PC-3 (cell line): ENCODE data around the gene KRT86. TPM values are rescaled to one million over a fixed set of nuclear protein-coding genes. Genes with fewer than 3 reads are reported as not detected.

ENCODE experiments used
- ATAC-seq: fragments of 200-7000 bp; cut with Tn5 transposase; 2 replicates; pipeline ENCODE4 v1.9.1; 2020; ENCODE audit warnings: mild to moderate bottlenecking, moderate library complexity
- BruUV-seq: library from RNA; stranded (reverse); fragments of 400-500 nt; replicated peaks from 2 replicates; lab custom pipeline; 2021; lab: Mats Ljungman, UMichigan
- CTCF ChIA-PET: fragments of 300-600 bp; sonication (Branson Sonifier 250); formaldehyde crosslinking; loops from one replicate; lab custom pipeline; 2022; ENCODE audit warnings: antibody characterized with exemption; lab: Charles Lee
- POLR2A ChIA-PET: fragments of 300-600 bp; sonication (Branson Sonifier 250); formaldehyde crosslinking; loops from one replicate; lab custom pipeline; 2022; ENCODE audit warnings: antibody characterized with exemption; ENCODE audit not compliant: unreplicated experiment; lab: Charles Lee
- DNase-seq: peaks from one replicate; pipeline ENCODE4 v3.0.0-alpha.2; 2015
- H2AFZ ChIP-seq: fragments of 300-600 bp; sonication (generic); 2 replicates; pipeline ENCODE4 v1.6.0; 2016; ENCODE audit warnings: antibody characterized with exemption, low read length
- H3F3A ChIP-seq: fragments of 300-600 bp; sonication (generic); one replicate; pipeline ENCODE4 v1.6.0; 2017; ENCODE audit warnings: antibody characterized with exemption, low read length, control low read depth, mild to moderate bottlenecking; ENCODE audit not compliant: unreplicated experiment
- H3K27ac ChIP-seq: fragments of 300-600 bp; sonication (generic); 2 replicates; pipeline ENCODE4 v1.5.1; 2016; ENCODE audit warnings: mild to moderate bottlenecking, low read length
- H3K27me3 ChIP-seq: fragments of 300-600 bp; sonication (generic); 2 replicates; pipeline ENCODE4 v1.6.1; 2016; ENCODE audit warnings: low read length, mixed read lengths
- H3K36me3 ChIP-seq: fragments of 300-600 bp; sonication (generic); 2 replicates; pipeline ENCODE4 v1.6.1; 2016; ENCODE audit warnings: low read depth, mixed run types, low read length, mixed read lengths
- H3K4me1 ChIP-seq: fragments of 300-600 bp; sonication (generic); 2 replicates; pipeline ENCODE4 v1.5.1; 2016; ENCODE audit warnings: low read length; ENCODE audit not compliant: insufficient read depth
- H3K4me2 ChIP-seq: fragments of 300-600 bp; sonication (generic); 2 replicates; pipeline ENCODE4 v1.6.0; 2016; ENCODE audit warnings: low read length
- H3K4me3 ChIP-seq: fragments of 300-600 bp; sonication (generic); 2 replicates; pipeline ENCODE4 v1.5.1; 2016; ENCODE audit warnings: mild to moderate bottlenecking, low read length, mixed read lengths
- H3K79me2 ChIP-seq: fragments of 300-600 bp; sonication (generic); 2 replicates; pipeline ENCODE4 v1.6.1; 2017; ENCODE audit warnings: low read length, mixed read lengths
- H3K9ac ChIP-seq: fragments of 300-600 bp; sonication (generic); 2 replicates; pipeline ENCODE4 v1.6.0; 2016; ENCODE audit warnings: mild to moderate bottlenecking, low read length
- H3K9me2 ChIP-seq: fragments of 300-600 bp; sonication (generic); replicated peaks from 2 replicates; pipeline ENCODE4 v1.6.1; 2016; ENCODE audit warnings: mixed run types, low read length, mixed read lengths
- H3K9me3 ChIP-seq: fragments of 300-600 bp; sonication (generic); 2 replicates; pipeline ENCODE4 v1.6.1; 2016; ENCODE audit warnings: low read length, mixed read lengths
- H4K20me1 ChIP-seq: fragments of 300-600 bp; sonication (generic); 2 replicates; pipeline ENCODE4 v1.6.1; 2016; ENCODE audit warnings: low read length, mixed read lengths
- EZH2 ChIP-seq: fragments of 300-600 bp; sonication (generic); IDR thresholded peaks from one replicate; pipeline ENCODE4 v1.6.1; 2017; ENCODE audit warnings: antibody characterized with exemption, mild to moderate bottlenecking, low read length; ENCODE audit not compliant: unreplicated experiment
- EZH2phosphoT487 ChIP-seq: fragments of 300-600 bp; sonication (generic); IDR thresholded peaks from 2 replicates; pipeline ENCODE4 v1.6.1; 2018; ENCODE audit warnings: mild to moderate bottlenecking, antibody characterized with exemption, low read length, borderline replicate concordance
- intact Hi-C: fragments of 100-400 bp; cut with micrococcal nuclease; formaldehyde crosslinking; loops from 2 replicates; pipeline ENCODE4 v1.9.0; 2023
- total RNA-seq: library from RNA; depleted of rRNA; stranded (reverse); fragments of >200 nt; gene quantifications from 2 replicates; pipeline ENCODE4 v1.2.3, GENCODE V29; 2014; rRNA removed
- TF ChIP-seq, protein P1 (sequence below): fragments of 300-600 bp; sonication (generic); conservative IDR thresholded peaks from 2 replicates; pipeline ENCODE4 v1.5.1; 2017; ENCODE audit warnings: antibody characterized with exemption, low read depth, mild to moderate bottlenecking, low read length

Gene KRT86
- total RNA-seq, 1 experiment from 2014 or later, result 1.2 TPM

DNA sequence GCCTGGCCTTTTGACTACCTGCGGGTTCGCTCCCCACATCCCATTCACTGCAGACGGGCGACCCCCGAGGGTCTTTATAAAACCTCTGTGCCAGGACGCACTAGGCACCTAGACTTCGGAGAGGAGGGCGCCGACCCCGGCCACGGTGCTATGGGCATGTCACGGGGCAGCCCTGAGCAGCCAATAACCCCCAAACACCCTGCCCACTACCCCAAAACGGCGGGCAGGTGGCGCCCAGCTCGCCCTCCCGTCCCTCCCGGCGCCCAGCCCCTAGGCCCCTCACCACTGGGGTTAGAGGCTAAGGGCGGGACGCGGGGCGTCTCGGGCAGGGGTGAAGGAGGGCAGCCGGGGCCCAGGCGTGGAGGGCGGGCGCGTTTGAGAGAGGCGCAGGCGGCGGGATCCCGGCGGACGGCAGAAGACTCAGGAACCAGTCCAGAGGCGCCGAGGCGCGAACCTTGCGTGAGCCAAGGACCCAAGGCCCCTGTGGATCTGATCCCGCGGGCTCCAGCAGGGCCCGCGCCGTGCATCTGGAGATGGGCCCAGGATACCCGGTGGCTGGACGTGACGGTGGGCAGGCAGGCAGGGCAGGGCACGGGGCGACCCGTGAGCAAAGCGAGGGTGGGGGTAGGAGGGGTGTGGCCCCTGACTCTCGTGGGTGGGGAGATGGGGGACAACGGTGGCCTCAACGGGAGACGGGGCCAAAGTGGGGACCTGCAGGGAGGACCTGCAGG lies 81.8 kb downstream of the KRT86 start:
- intact Hi-C loops, result no loop called here
- no peak overlapping the region for H3K27ac ChIP-seq
- no peak overlapping the region for H3K9ac ChIP-seq
- BruUV-seq, result no TSS peak
- no peaks in the 10 kb centered on the region for H3K79me2 ChIP-seq
- ChIA-PET CTCF (no interaction called here), POLR2A (no interaction called here)
- peaks cover 3% of the 10 kb centered on the region; the same call in 1 of the 2 replicates for H3K4me1 ChIP-seq
- H3K36me3 ChIP-seq, result no peaks in the 10 kb centered on the region
- H3K4me2 ChIP-seq, result no peak overlapping the region
- DNase-seq, result no peak
- H3K9me2 ChIP-seq, result no peaks in the 10 kb centered on the region
- no peaks in the 10 kb centered on the region for H3K27me3 ChIP-seq
- no peaks in the 10 kb centered on the region for H3F3A ChIP-seq
- no peaks in the 10 kb centered on the region for H4K20me1 ChIP-seq
- ATAC-seq, result no peak
- H3K4me3 ChIP-seq, result no peak overlapping the region
- H3K9me3 ChIP-seq, result no peaks in the 10 kb centered on the region
- TF ChIP-seq EZH2phosphoT487 (no peak), EZH2 (no peak)
- TF ChIP-seq, protein P1, sequence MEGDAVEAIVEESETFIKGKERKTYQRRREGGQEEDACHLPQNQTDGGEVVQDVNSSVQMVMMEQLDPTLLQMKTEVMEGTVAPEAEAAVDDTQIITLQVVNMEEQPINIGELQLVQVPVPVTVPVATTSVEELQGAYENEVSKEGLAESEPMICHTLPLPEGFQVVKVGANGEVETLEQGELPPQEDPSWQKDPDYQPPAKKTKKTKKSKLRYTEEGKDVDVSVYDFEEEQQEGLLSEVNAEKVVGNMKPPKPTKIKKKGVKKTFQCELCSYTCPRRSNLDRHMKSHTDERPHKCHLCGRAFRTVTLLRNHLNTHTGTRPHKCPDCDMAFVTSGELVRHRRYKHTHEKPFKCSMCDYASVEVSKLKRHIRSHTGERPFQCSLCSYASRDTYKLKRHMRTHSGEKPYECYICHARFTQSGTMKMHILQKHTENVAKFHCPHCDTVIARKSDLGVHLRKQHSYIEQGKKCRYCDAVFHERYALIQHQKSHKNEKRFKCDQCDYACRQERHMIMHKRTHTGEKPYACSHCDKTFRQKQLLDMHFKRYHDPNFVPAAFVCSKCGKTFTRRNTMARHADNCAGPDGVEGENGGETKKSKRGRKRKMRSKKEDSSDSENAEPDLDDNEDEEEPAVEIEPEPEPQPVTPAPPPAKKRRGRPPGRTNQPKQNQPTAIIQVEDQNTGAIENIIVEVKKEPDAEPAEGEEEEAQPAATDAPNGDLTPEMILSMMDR, result no peak
- H2AFZ ChIP-seq, result no peak overlapping the region

GRCh38 chr12:52356762-52357580 lies 82.5 kb downstream of the KRT86 start:
- intact Hi-C loops, result no loop called here
- DNase-seq, result no peak
- Histone ChIP-seq H3K4me3 (no peak overlapping the region), H4K20me1 (no peaks in the 10 kb centered on the region), H3K36me3 (no peaks in the 10 kb centered on the region), H3K9ac (no peak overlapping the region), H3F3A (no peaks in the 10 kb centered on the region), H2AFZ (no peak overlapping the region), H3K27ac (no peak overlapping the region), H3K9me3 (no peaks in the 10 kb centered on the region), H3K27me3 (no peaks in the 10 kb centered on the region), H3K4me2 (no peak overlapping the region), H3K79me2 (no peaks in the 10 kb centered on the region), H3K9me2 (no peaks in the 10 kb centered on the region), H3K4me1 (peaks cover 3% of the 10 kb centered on the region; the same call in 1 of the 2 replicates)
- POLR2A ChIA-PET, result no interaction called here
- no TSS peak for BruUV-seq
- CTCF ChIA-PET, result no interaction called here
- TF ChIP-seq, protein P1, result no peak
- TF ChIP-seq EZH2 (no peak), EZH2phosphoT487 (no peak)
- ATAC-seq, result no peak

Other genes with a start within 250 kb of the KRT86 start
- 90.7 and 110 TPM in 2 replicates for gene NR4A1, start 223.2 kb upstream of the KRT86 start, total RNA-seq
- gene ATG101, start 204.7 kb upstream of the KRT86 start, total RNA-seq, result 110 and 167 TPM in 2 replicates
- not detected in 2 replicates for gene SMIM41, start 194.9 kb upstream of the KRT86 start, total RNA-seq
- gene KRT80, start 82.6 kb upstream of the KRT86 start, total RNA-seq, result 19.8 and 30.1 TPM in 2 replicates
- 2,144 and 2,979 TPM in 2 replicates for gene KRT7, start 41.4 kb upstream of the KRT86 start, total RNA-seq
- gene KRT81, start 16.9 kb downstream of the KRT86 start, total RNA-seq, result 1,688 and 2,042 TPM in 2 replicates
- 0.33 and 1.1 TPM in 2 replicates for gene KRT83, start 46.8 kb downstream of the KRT86 start, total RNA-seq
- not detected in 2 replicates for gene KRT85, start 92.8 kb downstream of the KRT86 start, total RNA-seq
- 0.15 TPM in 1 of 2 replicates, not detected in the other for gene KRT84, start 111.0 kb downstream of the KRT86 start, total RNA-seq
- 0.29 TPM in 1 of 2 replicates, not detected in the other for gene KRT82, start 131.7 kb downstream of the KRT86 start, total RNA-seq
- gene KRT75, start 159.7 kb downstream of the KRT86 start, total RNA-seq, result 32.8 and 38.5 TPM in 2 replicates
- 7.7 and 8.5 TPM in 2 replicates for gene KRT6B, start 177.5 kb downstream of the KRT86 start, total RNA-seq
- gene KRT6C, start 199.2 kb downstream of the KRT86 start, total RNA-seq, result not detected in 2 replicates
- gene KRT6A, start 218.6 kb downstream of the KRT86 start, total RNA-seq, result 46.3 and 61.2 TPM in 2 replicates
- gene KRT5, start 245.7 kb downstream of the KRT86 start, total RNA-seq, result not detected in 2 replicates